Panc1 (cell line): ENCODE results near the gene ACSL5. TPM values are rescaled to one million over a fixed set of nuclear protein-coding genes. Genes with fewer than 3 reads are reported as not detected.
"Not testable (repeated sequence)": the region's sequence is repeated elsewhere in the genome, so short reads cannot be mapped to it uniquely, and the experiment has no call there.

ENCODE experiments used
- ATAC-seq: fragments of 200-7000 bp; cut with Tn5 transposase; 2 replicates; pipeline ENCODE4 v1.9.1; 2020; ENCODE audit warnings: mild to moderate bottlenecking, moderate library complexity
- BruUV-seq: library from RNA; stranded (reverse); fragments of 400-500 nt; replicated peaks from 2 replicates; lab custom pipeline; 2021; lab: Mats Ljungman, UMichigan
- CTCF ChIA-PET: fragments of 300-600 bp; sonication (Branson Sonifier 250); formaldehyde crosslinking; loops from one replicate; lab custom pipeline; 2022; ENCODE audit warnings: antibody characterized with exemption; lab: Charles Lee
- POLR2A ChIA-PET: fragments of 300-600 bp; sonication (Branson Sonifier 250); formaldehyde crosslinking; loops from one replicate; lab custom pipeline; 2022; ENCODE audit warnings: antibody characterized with exemption; lab: Charles Lee
- DNase-seq: peaks from one replicate; pipeline ENCODE4 v3.0.0-alpha.2; 2010; ENCODE audit warnings: low read depth, low spot score
- H3K27ac ChIP-seq: 2 replicates; pipeline ENCODE4 v1.5.1; 2011; ENCODE audit warnings: mild to moderate bottlenecking, low read length, inconsistent platforms
- H3K27me3 ChIP-seq: fragments of 200-500 bp; sonication (Bioruptor generic); 2 replicates; pipeline ENCODE4 v1.6.0; 2014; ENCODE audit warnings: low read length, inconsistent platforms; ENCODE audit not compliant: control insufficient read depth, insufficient read depth
- H3K36me3 ChIP-seq: fragments of 200-500 bp; sonication (Bioruptor generic); 2 replicates; pipeline ENCODE4 v1.5.1; 2014; ENCODE audit warnings: inconsistent platforms, mild to moderate bottlenecking, low read length, moderate library complexity; ENCODE audit not compliant: control insufficient read depth, insufficient read depth
- H3K4me1 ChIP-seq: 2 replicates; pipeline ENCODE4 v1.5.1; 2011; ENCODE audit warnings: inconsistent platforms, mild to moderate bottlenecking, low read length, moderate library complexity; ENCODE audit not compliant: control insufficient read depth, insufficient read depth
- H3K4me3 ChIP-seq, 2 experiments: 2 replicates each; pipeline ENCODE4 v1.5.1; 2011 to 2012; ENCODE audit warnings: low read depth in 2 of 2, low read length in 2 of 2, mild to moderate bottlenecking in 2 of 2, inconsistent platforms in 1 of 2, moderate library complexity in 1 of 2
- H3K9me3 ChIP-seq: fragments of 200-500 bp; sonication (Bioruptor generic); 2 replicates; pipeline ENCODE4 v1.5.1; 2014; ENCODE audit warnings: low read depth, mild to moderate bottlenecking, inconsistent platforms, low read length, moderate library complexity; ENCODE audit not compliant: control insufficient read depth, insufficient read depth
- POLR2AphosphoS5 ChIP-seq: IDR thresholded peaks from 2 replicates; pipeline ENCODE4 v1.6.1; 2012; ENCODE audit warnings: mild to moderate bottlenecking, low read depth, low read length, moderate library complexity
- SIN3A ChIP-seq: IDR thresholded peaks from 2 replicates; pipeline ENCODE4 v1.6.1; 2012; ENCODE audit warnings: low read depth, mild to moderate bottlenecking, low read length, moderate library complexity, borderline replicate concordance; ENCODE audit not compliant: insufficient read depth
- TCF7L2 ChIP-seq: IDR thresholded peaks from 2 replicates; pipeline ENCODE4 v1.6.1; 2011; ENCODE audit warnings: mild to moderate bottlenecking, low read depth, low read length, inconsistent platforms
- in situ Hi-C: cut with HindIII; loops from 2 replicates; pipeline ENCODE4 v1.10.0; 2016; ENCODE audit warnings: low sequenced_read_pairs, low pct_unique_long_range_greater_than_20kb
- intact Hi-C: fragments of 100-400 bp; cut with micrococcal nuclease; formaldehyde crosslinking; loops from one replicate; pipeline ENCODE4 v1.10.0; 2022; ENCODE audit not compliant: unreplicated experiment
- total RNA-seq: library from RNA; stranded (reverse); gene quantifications from one replicate; pipeline ENCODE4 v1.2.1, GENCODE V29; 2021; ENCODE audit not compliant: unreplicated experiment
- TF ChIP-seq, protein P1 (sequence below): fragments of 450-650 bp; IDR thresholded peaks from 2 replicates; pipeline ENCODE4 v1.5.1; 2017; ENCODE audit warnings: mild to moderate bottlenecking
- TF ChIP-seq, protein P2 (sequence below), 2 experiments: IDR thresholded peaks; 2 replicates each; pipeline ENCODE4 v1.6.1; 2011 to 2012; ENCODE audit warnings: low read depth in 2 of 2, control low read depth in 1 of 2, low read length in 1 of 2, mild to moderate bottlenecking in 1 of 2, moderate library complexity in 1 of 2; ENCODE audit not compliant: insufficient read depth in 1 of 2

The ACSL5 gene
- total RNA-seq, 1 experiment from 2014 or later = 2.4 TPM

- H3K27ac ChIP-seq = no peak overlapping the region
- intact Hi-C loops (no loop called here), in situ Hi-C loops (no loop called here)
- no peaks in the 10 kb centered on the region for H3K36me3 ChIP-seq
- H3K9me3 ChIP-seq = no peaks in the 10 kb centered on the region
- CTCF ChIA-PET = no interaction called here
- TF ChIP-seq TCF7L2 (no peak), POLR2AphosphoS5 (no peak), SIN3A (no peak)
- TF ChIP-seq, protein P1, sequence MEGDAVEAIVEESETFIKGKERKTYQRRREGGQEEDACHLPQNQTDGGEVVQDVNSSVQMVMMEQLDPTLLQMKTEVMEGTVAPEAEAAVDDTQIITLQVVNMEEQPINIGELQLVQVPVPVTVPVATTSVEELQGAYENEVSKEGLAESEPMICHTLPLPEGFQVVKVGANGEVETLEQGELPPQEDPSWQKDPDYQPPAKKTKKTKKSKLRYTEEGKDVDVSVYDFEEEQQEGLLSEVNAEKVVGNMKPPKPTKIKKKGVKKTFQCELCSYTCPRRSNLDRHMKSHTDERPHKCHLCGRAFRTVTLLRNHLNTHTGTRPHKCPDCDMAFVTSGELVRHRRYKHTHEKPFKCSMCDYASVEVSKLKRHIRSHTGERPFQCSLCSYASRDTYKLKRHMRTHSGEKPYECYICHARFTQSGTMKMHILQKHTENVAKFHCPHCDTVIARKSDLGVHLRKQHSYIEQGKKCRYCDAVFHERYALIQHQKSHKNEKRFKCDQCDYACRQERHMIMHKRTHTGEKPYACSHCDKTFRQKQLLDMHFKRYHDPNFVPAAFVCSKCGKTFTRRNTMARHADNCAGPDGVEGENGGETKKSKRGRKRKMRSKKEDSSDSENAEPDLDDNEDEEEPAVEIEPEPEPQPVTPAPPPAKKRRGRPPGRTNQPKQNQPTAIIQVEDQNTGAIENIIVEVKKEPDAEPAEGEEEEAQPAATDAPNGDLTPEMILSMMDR = no peak
- TF ChIP-seq, protein P2, sequence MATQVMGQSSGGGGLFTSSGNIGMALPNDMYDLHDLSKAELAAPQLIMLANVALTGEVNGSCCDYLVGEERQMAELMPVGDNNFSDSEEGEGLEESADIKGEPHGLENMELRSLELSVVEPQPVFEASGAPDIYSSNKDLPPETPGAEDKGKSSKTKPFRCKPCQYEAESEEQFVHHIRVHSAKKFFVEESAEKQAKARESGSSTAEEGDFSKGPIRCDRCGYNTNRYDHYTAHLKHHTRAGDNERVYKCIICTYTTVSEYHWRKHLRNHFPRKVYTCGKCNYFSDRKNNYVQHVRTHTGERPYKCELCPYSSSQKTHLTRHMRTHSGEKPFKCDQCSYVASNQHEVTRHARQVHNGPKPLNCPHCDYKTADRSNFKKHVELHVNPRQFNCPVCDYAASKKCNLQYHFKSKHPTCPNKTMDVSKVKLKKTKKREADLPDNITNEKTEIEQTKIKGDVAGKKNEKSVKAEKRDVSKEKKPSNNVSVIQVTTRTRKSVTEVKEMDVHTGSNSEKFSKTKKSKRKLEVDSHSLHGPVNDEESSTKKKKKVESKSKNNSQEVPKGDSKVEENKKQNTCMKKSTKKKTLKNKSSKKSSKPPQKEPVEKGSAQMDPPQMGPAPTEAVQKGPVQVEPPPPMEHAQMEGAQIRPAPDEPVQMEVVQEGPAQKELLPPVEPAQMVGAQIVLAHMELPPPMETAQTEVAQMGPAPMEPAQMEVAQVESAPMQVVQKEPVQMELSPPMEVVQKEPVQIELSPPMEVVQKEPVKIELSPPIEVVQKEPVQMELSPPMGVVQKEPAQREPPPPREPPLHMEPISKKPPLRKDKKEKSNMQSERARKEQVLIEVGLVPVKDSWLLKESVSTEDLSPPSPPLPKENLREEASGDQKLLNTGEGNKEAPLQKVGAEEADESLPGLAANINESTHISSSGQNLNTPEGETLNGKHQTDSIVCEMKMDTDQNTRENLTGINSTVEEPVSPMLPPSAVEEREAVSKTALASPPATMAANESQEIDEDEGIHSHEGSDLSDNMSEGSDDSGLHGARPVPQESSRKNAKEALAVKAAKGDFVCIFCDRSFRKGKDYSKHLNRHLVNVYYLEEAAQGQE (IDR thresholded peaks at IDR 0.05; ENCODE audit: insufficient read depth in 1 of 2, low read depth in 2 of 2, low read length in 1 of 2) = no peak
- DNase-seq (no peak), ATAC-seq (no peak)
- BruUV-seq = no TSS peak
- H3K27me3 ChIP-seq = peaks cover 5% of the 10 kb centered on the region; the same call in 1 of the 2 replicates
- POLR2A ChIA-PET = no interaction called here
- H3K4me3 ChIP-seq = no peak overlapping the region
- no peaks in the 10 kb centered on the region for H3K4me1 ChIP-seq
Observed at GRCh38 chr10:112384141-112384540, 10.2 kb downstream of the ACSL5 start.

GRCh38 chr10:112385201-112385600 lies 11.3 kb downstream of the ACSL5 start:
- in situ Hi-C loops (no loop called here), intact Hi-C loops (no loop called here)
- H3K27ac ChIP-seq = no peak overlapping the region
- TF ChIP-seq TCF7L2 = no peak
- TF ChIP-seq, protein P1 = no peak
- TF ChIP-seq, protein P2 (IDR thresholded peaks at IDR 0.05; ENCODE audit: insufficient read depth in 1 of 2, low read depth in 2 of 2, low read length in 1 of 2) = no peak
- no peak for TF ChIP-seq SIN3A
- no peak for TF ChIP-seq POLR2AphosphoS5
- DNase-seq (no peak), ATAC-seq (no peak)
- H3K27me3 ChIP-seq = peaks cover 5% of the 10 kb centered on the region; the same call in 1 of the 2 replicates
- H3K4me3 ChIP-seq = no peak overlapping the region
- no TSS peak for BruUV-seq
- ChIA-PET POLR2A (no interaction called here), CTCF (no interaction called here)
- H3K36me3 ChIP-seq = no peaks in the 10 kb centered on the region
- H3K9me3 ChIP-seq = no peaks in the 10 kb centered on the region
- no peaks in the 10 kb centered on the region for H3K4me1 ChIP-seq

GRCh38 chr10:112388056-112388455 lies 14.1 kb downstream of the ACSL5 start:
- in situ Hi-C loops, ATAC-seq, intact Hi-C loops, DNase-seq, H3K4me1 ChIP-seq, POLR2A ChIA-PET, H3K4me3 ChIP-seq, BruUV-seq, H3K27me3 ChIP-seq, H3K36me3 ChIP-seq, H3K9me3 ChIP-seq, H3K27ac ChIP-seq: not testable (repeated sequence)
- CTCF ChIA-PET = interaction anchor here (0.6 to 0.7 kb wide), 3 partner anchors 123 to 842 kb away, joined by 3 to 8 read pairs (median 4); no protein-coding TSS in a partner anchor
